Keratinocyte (primary cell): ENCODE results near the gene SEL1L2. TPM values are rescaled to one million over a fixed set of nuclear protein-coding genes. Genes with fewer than 3 reads are reported as not detected.
"Not testable (repeated sequence)": the region's sequence is repeated elsewhere in the genome, so short reads cannot be mapped to it uniquely, and the experiment has no call there.

Experiments
- DNase-seq: peaks from one replicate; pipeline ENCODE4 v3.0.0-alpha.2; 2011; ENCODE audit warnings: low read depth, missing footprints, low spot score
- FAIRE-seq: peaks from 2 replicates; lab custom pipeline; 2011; peaks lifted over from hg19 to GRCh38; lab: Jason Lieb, UNC
- H2AFZ ChIP-seq: 2 replicates; pipeline ENCODE4 v1.6.0; 2012; ENCODE audit warnings: low read length, control low read depth, inconsistent platforms; ENCODE audit not compliant: control insufficient read depth
- H3K27ac ChIP-seq: 2 replicates; pipeline ENCODE4 v1.5.1; 2011; ENCODE audit warnings: low read length; ENCODE audit not compliant: control insufficient read depth, insufficient read depth
- H3K27me3 ChIP-seq: 3 replicates; pipeline ENCODE4 v1.6.0; 2011; ENCODE audit warnings: low read length; ENCODE audit not compliant: control insufficient read depth, insufficient read depth; ENCODE audit errors: extremely low read depth
- H3K36me3 ChIP-seq, 2 experiments: 2 replicates in 1 of 2; 3 replicates in 1 of 2; pipeline ENCODE4 v1.5.1; 2011; ENCODE audit warnings: low read length in 2 of 2, mild to moderate bottlenecking in 1 of 2; ENCODE audit not compliant: control insufficient read depth in 2 of 2, insufficient read depth in 2 of 2; ENCODE audit errors: extremely low read depth in 1 of 2
- H3K4me1 ChIP-seq: 3 replicates; pipeline ENCODE4 v1.5.1; 2011; ENCODE audit warnings: low read length; ENCODE audit not compliant: control insufficient read depth, insufficient read depth; ENCODE audit errors: extremely low read depth
- H3K4me2 ChIP-seq: 3 replicates; pipeline ENCODE4 v1.6.0; 2011; ENCODE audit warnings: low read depth, low read length; ENCODE audit not compliant: control insufficient read depth, insufficient read depth; ENCODE audit errors: extremely low read depth
- H3K4me3 ChIP-seq, 3 experiments: fragments of 200-600 bp in 1 of 3; sonication (generic) in 1 of 3; 2 replicates in 2 of 3; 3 replicates in 1 of 3; pipeline ENCODE4 v1.5.1; 2011 to 2016; ENCODE audit warnings: low read length in 3 of 3, mild to moderate bottlenecking in 3 of 3, control low read depth in 2 of 3, inconsistent platforms in 1 of 3, low read depth in 1 of 3, mixed read lengths in 1 of 3, mixed run types in 1 of 3, moderate library complexity in 1 of 3; ENCODE audit not compliant: control insufficient read depth in 2 of 3, insufficient read depth in 2 of 3; ENCODE audit errors: extremely low read depth in 1 of 3
- H3K79me2 ChIP-seq: 2 replicates; pipeline ENCODE4 v1.6.0; 2012; ENCODE audit warnings: low read length; ENCODE audit not compliant: control insufficient read depth, insufficient read depth
- H3K9ac ChIP-seq: 3 replicates; pipeline ENCODE4 v1.6.0; 2011; ENCODE audit warnings: low read length; ENCODE audit not compliant: control insufficient read depth, insufficient read depth; ENCODE audit errors: extremely low read depth
- H3K9me1 ChIP-seq: 3 replicates; pipeline ENCODE4 v1.6.0; 2011; ENCODE audit warnings: low read length; ENCODE audit not compliant: control insufficient read depth, insufficient read depth; ENCODE audit errors: extremely low read depth
- H3K9me3 ChIP-seq: 2 replicates; pipeline ENCODE4 v1.5.1; 2012; ENCODE audit warnings: low read depth, low read length; ENCODE audit not compliant: control insufficient read depth
- H4K20me1 ChIP-seq: 3 replicates; pipeline ENCODE4 v1.6.0; 2011; ENCODE audit warnings: low read length; ENCODE audit not compliant: control insufficient read depth, insufficient read depth; ENCODE audit errors: extremely low read depth
- CTCF ChIP-seq, 3 experiments: IDR thresholded peaks in 1 of 3; conservative IDR thresholded peaks in 1 of 3; optimal IDR thresholded peaks in 1 of 3; 2 replicates in 2 of 3; 3 replicates in 1 of 3; pipeline versions ENCODE3 to v1.5.1; 2011; ENCODE audit warnings: low read length in 3 of 3, mild to moderate bottlenecking in 3 of 3, moderate library complexity in 2 of 3, control low read depth in 1 of 3, inconsistent platforms in 1 of 3; ENCODE audit not compliant: insufficient read depth in 2 of 3; ENCODE audit errors: extremely low read depth in 1 of 3
- EZH2 ChIP-seq: IDR thresholded peaks from one replicate; pipeline ENCODE4 v1.6.1; 2012; ENCODE audit warnings: inconsistent platforms, mild to moderate bottlenecking, low read length, moderate library complexity
- dilution Hi-C: fragments of 300-500 bp; cut with MboI; formaldehyde crosslinking; loops from one replicate; pipeline ENCODE4 v1.7.0; 2020; ENCODE audit warnings: low sequenced_read_pairs; ENCODE audit not compliant: extremely low pct_ligation_motif_present
- polyA plus RNA-seq, 5 experiments: library from polyadenylated mRNA; depleted of rRNA in 3 of 5; stranded (reverse) in 3 of 5; stranded (forward) in 1 of 5; unstranded in 1 of 5; fragments of >200 nt; gene quantifications; 1 replicate in 1 of 5; 2 replicates in 3 of 5; 3 replicates in 1 of 5; pipeline versions ENCODE4 v1.2.1 to v1.2.3, GENCODE V29; 2011 to 2012; ENCODE audit warnings: missing spikeins in 2 of 5, low read depth in 1 of 5, low replicate concordance in 1 of 5

The SEL1L2 gene
- polyA plus RNA-seq, 1 donor (not counting 4 experiments of a cell fraction or from before 2014, with no cell fraction given) = not detected

GRCh38 chr20:13995086-13995665, 4.8 kb upstream of the SEL1L2 start, which contains the start of gene MACROD2:
TSS of gene MACROD2 (plus strand) at chr20:13995516.
- no peaks in the 10 kb centered on the region for H4K20me1 ChIP-seq
- no peaks in the 10 kb centered on the region for H3K9me3 ChIP-seq
- peak within 1 kb of the TSS; percentile 92 for H3K4me2 ChIP-seq
- H2AFZ ChIP-seq = peak within 1 kb of the TSS; percentile 93
- H3K36me3 ChIP-seq = no peaks in the 10 kb centered on the region
- no peaks in the 10 kb centered on the region for H3K79me2 ChIP-seq
- H3K4me1 ChIP-seq = peaks cover 7% of the 10 kb centered on the region
- peak; percentile 71 for FAIRE-seq
- no peaks in the 10 kb centered on the region for H3K27me3 ChIP-seq
- dilution Hi-C loops = no loop called here
- H3K9ac ChIP-seq = peak within 1 kb of the TSS; percentile 54
- no peak for TF ChIP-seq EZH2
- peak in 1 of 3 experiments; percentile 2 for TF ChIP-seq CTCF (optimal IDR thresholded peaks at IDR 0.05 in 1 of 3, IDR thresholded peaks at IDR 0.05 in 1 of 3, conservative IDR thresholded peaks at IDR 0.05 in 1 of 3; ENCODE audit: extremely low read depth in 1 of 3, insufficient read depth in 2 of 3, low read length in 3 of 3)
- peak within 1 kb of the TSS; percentile 52 to 83 (median 73) for H3K4me3 ChIP-seq
- DNase-seq = peak; percentile 83
- H3K27ac ChIP-seq = no peak within 1 kb of the TSS
- H3K9me1 ChIP-seq = no peaks in the 10 kb centered on the region

GRCh38 chr20:13991955-13992354, 1.5 kb upstream of the SEL1L2 start:
- H3K79me2 ChIP-seq, H3K27me3 ChIP-seq, H3K4me1 ChIP-seq, DNase-seq, H4K20me1 ChIP-seq, H3K27ac ChIP-seq, dilution Hi-C loops, H2AFZ ChIP-seq, H3K4me2 ChIP-seq, H3K36me3 ChIP-seq, H3K9ac ChIP-seq, H3K9me1 ChIP-seq, FAIRE-seq, H3K9me3 ChIP-seq, H3K4me3 ChIP-seq: not testable (repeated sequence)

GRCh38 chr20:13991311-13991710, 897 bp upstream of the SEL1L2 start:
- Histone ChIP-seq H3K4me2 (no peak overlapping the region), H3K4me1 (peaks cover 3% of the 10 kb centered on the region), H3K27ac (no peak overlapping the region), H4K20me1 (no peaks in the 10 kb centered on the region), H3K36me3 (no peaks in the 10 kb centered on the region), H3K79me2 (no peaks in the 10 kb centered on the region), H3K9me1 (no peaks in the 10 kb centered on the region), H3K4me3 (no peak overlapping the region), H3K27me3 (no peaks in the 10 kb centered on the region), H3K9ac (no peak overlapping the region), H3K9me3 (no peaks in the 10 kb centered on the region), H2AFZ (no peak overlapping the region)
- dilution Hi-C loops = no loop called here
- FAIRE-seq = no peak
- no peak for TF ChIP-seq CTCF (optimal IDR thresholded peaks at IDR 0.05 in 1 of 3, IDR thresholded peaks at IDR 0.05 in 1 of 3, conservative IDR thresholded peaks at IDR 0.05 in 1 of 3; ENCODE audit: extremely low read depth in 1 of 3, insufficient read depth in 2 of 3, low read length in 3 of 3)
- no peak for TF ChIP-seq EZH2
- DNase-seq = no peak
